ENCODE results near the gene ETHE1. TPM values are rescaled to one million over a fixed set of nuclear protein-coding genes. Genes with fewer than 3 reads are reported as not detected.
"Not testable (repeated sequence)": the region's sequence is repeated elsewhere in the genome, so short reads cannot be mapped to it uniquely, and the experiment has no call there.

ETHE1 gene
- total and polyA plus RNA-seq, 2 of the 8 experiments (the other 6 are each of a cell fraction or from before 2014, with no cell fraction given) = 19.9 to 96.0 TPM

GRCh38 chr19:43547926-43548325, 20.9 kb upstream of the ETHE1 start:
- H2BK20ac ChIP-seq (ENCODE audit: low read length); H3K4me1 ChIP-seq (replicated peaks in 1 of 4; ENCODE audit: control insufficient read depth in 3 of 4, insufficient read depth in 4 of 4, low read length in 3 of 4); H2BK15ac ChIP-seq (ENCODE audit: low read length); DNase-seq (ENCODE audit: low read depth in 1 of 2, low spot score in 2 of 2); H3K9me3 ChIP-seq (ENCODE audit: insufficient read depth in 2 of 2, low read depth in 1 of 2, low read length in 1 of 2); H3K14ac ChIP-seq (ENCODE audit: insufficient read length); H3K23ac ChIP-seq (ENCODE audit: insufficient read length); H4K8ac ChIP-seq (ENCODE audit: extremely low read depth, insufficient read depth, low read length); H3K27me3 ChIP-seq (replicated peaks in 1 of 4; ENCODE audit: control insufficient read depth in 3 of 4, extremely low read depth in 1 of 4, insufficient read depth in 3 of 4, low read length in 3 of 4); H3K18ac ChIP-seq (ENCODE audit: extremely low read depth, low read length); H2AFZ ChIP-seq (ENCODE audit: low read length); H2BK120ac ChIP-seq (replicated peaks; ENCODE audit: low read depth, low read length); FAIRE-seq; H2BK12ac ChIP-seq (ENCODE audit: low read depth, low read length); H4K20me1 ChIP-seq (replicated peaks in 1 of 2; ENCODE audit: control insufficient read depth in 1 of 2, insufficient read depth in 2 of 2, low read length in 2 of 2); H3K4me2 ChIP-seq (ENCODE audit: insufficient read depth in 1 of 2, low read depth in 2 of 2, low read length in 2 of 2); H3K79me1 ChIP-seq (ENCODE audit: low read depth, low read length); H3K4me3 ChIP-seq (ENCODE audit: extremely low read depth in 1 of 4, insufficient read depth in 2 of 4, low read depth in 3 of 4, low read length in 4 of 4); H3K23me2 ChIP-seq (ENCODE audit: low read depth, low read length); H2AK5ac ChIP-seq (ENCODE audit: low read depth, low read length); CTCF ChIA-PET (ENCODE audit: partially characterized antibody); H3K27ac ChIP-seq (ENCODE audit: low read depth, low read length); H3K9ac ChIP-seq (replicated peaks in 1 of 4; ENCODE audit: extremely low read depth in 1 of 4, low read depth in 3 of 4, low read length in 3 of 4); H3K4ac ChIP-seq (replicated peaks; ENCODE audit: insufficient read length, low read depth, low read length); H4K5ac ChIP-seq (ENCODE audit: insufficient read length, low read depth, low read length); H3K79me2 ChIP-seq (ENCODE audit: control insufficient read depth in 1 of 2, insufficient read depth in 2 of 2, low read length in 2 of 2); H3K56ac ChIP-seq (replicated peaks; ENCODE audit: insufficient read length, low read depth, low read length); H4K91ac ChIP-seq (replicated peaks; ENCODE audit: insufficient read length, low read length); H2BK5ac ChIP-seq (ENCODE audit: low read depth, low read length): not testable (repeated sequence)
- 100% methylated on average over 2 of the region's 24 CpGs; no CpG with 5 or more reads in 1 of the 2 experiments for WGBS, 2 experiments (ENCODE audit: extremely low coverage in 1 of 2, insufficient coverage in 1 of 2, insufficient read length in 1 of 2, insufficient replicate concordance in 2 of 2, low coverage in 1 of 2, low lambda C conversion rate in 2 of 2, missing lambda C conversion rate in 1 of 2)
- POLR2A ChIA-PET (ENCODE audit: partially characterized antibody) = interaction anchor here (0.5 kb wide), 1 partner anchor 100 kb away, joined by 3 read pairs; no protein-coding TSS in a partner anchor
- peaks cover 8 to 34% (median 24%) of the 10 kb centered on the region in 4 experiments; a peak in 5 of 8 replicates for H3K36me3 ChIP-seq (ENCODE audit: control insufficient read depth in 2 of 4, insufficient read depth in 4 of 4, low read length in 3 of 4)

Data from H1 (cell line).